ENCODE results near the gene MORN1. TPM values are rescaled to one million over a fixed set of nuclear protein-coding genes. Genes with fewer than 3 reads are reported as not detected.

The MORN1 gene
- total and polyA plus RNA-seq, 9 of the 15 experiments (the other 6 are each of a cell fraction or from before 2014, with no cell fraction given) = 0.24 to 9.3 (median 4.2) TPM

DNA sequence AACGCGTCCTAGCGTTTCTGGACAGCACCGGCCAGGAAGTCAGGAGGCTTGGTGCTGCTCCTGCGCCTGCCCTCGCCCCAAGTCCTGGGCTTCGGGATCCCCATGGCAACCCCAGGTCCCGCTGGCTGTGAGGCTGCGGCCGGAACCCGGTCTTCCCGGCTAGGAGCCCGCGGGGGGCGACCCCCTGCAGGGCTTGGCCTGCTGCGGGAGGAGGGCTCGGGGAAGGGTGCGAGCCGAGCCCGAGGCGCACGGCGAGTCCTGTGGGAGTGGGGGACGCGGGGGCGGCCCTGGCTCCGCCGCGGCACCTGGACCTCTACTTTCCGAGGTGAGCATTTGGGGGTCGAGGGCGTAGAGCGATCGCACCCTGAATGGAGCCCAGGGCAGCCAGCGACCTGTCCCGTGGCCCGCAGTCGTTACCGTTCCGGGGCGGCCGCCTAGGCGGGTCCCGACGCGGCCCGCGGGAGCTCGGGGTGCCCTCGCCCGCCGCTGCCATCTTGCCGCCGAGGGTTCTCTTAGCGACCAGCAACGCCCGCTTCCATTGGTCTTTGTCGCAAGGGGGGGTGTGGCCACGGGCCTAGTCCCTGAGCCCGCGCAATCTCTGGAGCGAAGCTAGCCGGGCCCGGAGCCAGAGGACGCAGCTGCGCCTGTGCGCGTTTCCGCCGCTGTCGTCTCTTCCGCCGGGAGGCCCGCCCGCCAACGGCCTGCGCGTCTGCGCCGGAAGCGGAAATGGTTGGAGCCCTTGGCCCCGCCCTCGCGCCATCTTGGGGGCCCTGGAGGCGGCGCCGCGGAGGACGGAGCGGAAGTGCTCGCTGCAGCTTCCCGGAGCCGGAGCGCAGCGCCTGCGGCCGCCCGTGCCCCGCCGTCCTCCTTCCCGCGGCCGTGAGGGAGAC is at the start of gene MORN1, which contains the start of gene RER1 (continued):
- TF ChIP-seq DIDO1 (tag; IDR thresholded peaks at IDR 0.05; ENCODE audit: low read depth) (peak; percentile 67; the same call in 1 of the 2 replicates), SRF (CRISPR knock-in tag; IDR thresholded peaks at IDR 0.05) (peak in 1 of 2 experiments; percentile 89; a peak in 2 of 4 replicates), ZNF24 (IDR thresholded peaks at IDR 0.05) (0 out of 2 replicates have a peak, but pooled peaks have one; percentile 28), CHD2 (IDR thresholded peaks at IDR 0.05; ENCODE audit: low read depth, low read length) (0 out of 2 replicates have a peak, but pooled peaks have one; percentile 11), STAT5B (CRISPR knock-in tag; IDR thresholded peaks at IDR 0.05) (no peak), XRCC4 (IDR thresholded peaks at IDR 0.05; ENCODE audit: extremely low read depth, insufficient read depth, insufficient read length) (no peak), HCFC1 (IDR thresholded peaks at IDR 0.05; ENCODE audit: low read depth, low read length) (peak; percentile 85), POLR3G (IDR thresholded peaks at IDR 0.05; ENCODE audit: extremely low read depth, insufficient read length, insufficient replicate concordance) (no peak), ELF4 (CRISPR knock-in tag; IDR thresholded peaks at IDR 0.05) (no peak), TAF1 (IDR thresholded peaks at IDR 0.05; ENCODE audit: control insufficient read depth, extremely low read depth, insufficient read depth, low read length, severe bottlenecking) (peak; percentile 81), NONO (IDR thresholded peaks at IDR 0.05; ENCODE audit: low read depth in 2 of 2, low read length in 1 of 2) (peak in 1 of 2 experiments; percentile 93; a peak in 1 of 4 replicates), FOXA3 (CRISPR knock-in tag; conservative IDR thresholded peaks at IDR 0.05 in 1 of 2, IDR thresholded peaks at IDR 0.05 in 1 of 2) (peak in 1 of 2 experiments; percentile 59; a peak in 1 of 4 replicates), EP400 (IDR thresholded peaks at IDR 0.05) (peak; percentile 80; the same call in 1 of the 2 replicates), ZNF121 (CRISPR knock-in tag; conservative IDR thresholded peaks at IDR 0.05) (no peak), JUN (IDR thresholded peaks at IDR 0.05; ENCODE audit: borderline replicate concordance, low read depth, low read length) (peak; percentile 19; the same call in 1 of the 2 replicates), JUN (CRISPR knock-in tag; IDR thresholded peaks at IDR 0.05; ENCODE audit: borderline replicate concordance) (0 out of 2 replicates have a peak, but pooled peaks have one; percentile 50), HSF4 (CRISPR knock-in tag; IDR thresholded peaks at IDR 0.05; ENCODE audit: borderline replicate concordance) (no peak), TBP (optimal IDR thresholded peaks at IDR 0.05; ENCODE audit: low read depth, low read length) (peak; percentile 75), ZNF23 (CRISPR knock-in tag; IDR thresholded peaks at IDR 0.05) (no peak)
- TF ChIP-seq, protein P1, sequence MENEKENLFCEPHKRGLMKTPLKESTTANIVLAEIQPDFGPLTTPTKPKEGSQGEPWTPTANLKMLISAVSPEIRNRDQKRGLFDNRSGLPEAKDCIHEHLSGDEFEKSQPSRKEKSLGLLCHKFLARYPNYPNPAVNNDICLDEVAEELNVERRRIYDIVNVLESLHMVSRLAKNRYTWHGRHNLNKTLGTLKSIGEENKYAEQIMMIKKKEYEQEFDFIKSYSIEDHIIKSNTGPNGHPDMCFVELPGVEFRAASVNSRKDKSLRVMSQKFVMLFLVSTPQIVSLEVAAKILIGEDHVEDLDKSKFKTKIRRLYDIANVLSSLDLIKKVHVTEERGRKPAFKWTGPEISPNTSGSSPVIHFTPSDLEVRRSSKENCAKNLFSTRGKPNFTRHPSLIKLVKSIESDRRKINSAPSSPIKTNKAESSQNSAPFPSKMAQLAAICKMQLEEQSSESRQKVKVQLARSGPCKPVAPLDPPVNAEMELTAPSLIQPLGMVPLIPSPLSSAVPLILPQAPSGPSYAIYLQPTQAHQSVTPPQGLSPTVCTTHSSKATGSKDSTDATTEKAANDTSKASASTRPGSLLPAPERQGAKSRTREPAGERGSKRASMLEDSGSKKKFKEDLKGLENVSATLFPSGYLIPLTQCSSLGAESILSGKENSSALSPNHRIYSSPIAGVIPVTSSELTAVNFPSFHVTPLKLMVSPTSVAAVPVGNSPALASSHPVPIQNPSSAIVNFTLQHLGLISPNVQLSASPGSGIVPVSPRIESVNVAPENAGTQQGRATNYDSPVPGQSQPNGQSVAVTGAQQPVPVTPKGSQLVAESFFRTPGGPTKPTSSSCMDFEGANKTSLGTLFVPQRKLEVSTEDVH (IDR thresholded peaks at IDR 0.05; ENCODE audit: low read depth, partially characterized antibody) = peak; percentile 93
- TF ChIP-seq, protein P2, sequence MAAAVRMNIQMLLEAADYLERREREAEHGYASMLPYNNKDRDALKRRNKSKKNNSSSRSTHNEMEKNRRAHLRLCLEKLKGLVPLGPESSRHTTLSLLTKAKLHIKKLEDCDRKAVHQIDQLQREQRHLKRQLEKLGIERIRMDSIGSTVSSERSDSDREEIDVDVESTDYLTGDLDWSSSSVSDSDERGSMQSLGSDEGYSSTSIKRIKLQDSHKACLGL (CRISPR knock-in tag; IDR thresholded peaks at IDR 0.05; ENCODE audit: borderline replicate concordance, poor library complexity, severe bottlenecking) = peak; percentile 76
- TF ChIP-seq, protein P3, sequence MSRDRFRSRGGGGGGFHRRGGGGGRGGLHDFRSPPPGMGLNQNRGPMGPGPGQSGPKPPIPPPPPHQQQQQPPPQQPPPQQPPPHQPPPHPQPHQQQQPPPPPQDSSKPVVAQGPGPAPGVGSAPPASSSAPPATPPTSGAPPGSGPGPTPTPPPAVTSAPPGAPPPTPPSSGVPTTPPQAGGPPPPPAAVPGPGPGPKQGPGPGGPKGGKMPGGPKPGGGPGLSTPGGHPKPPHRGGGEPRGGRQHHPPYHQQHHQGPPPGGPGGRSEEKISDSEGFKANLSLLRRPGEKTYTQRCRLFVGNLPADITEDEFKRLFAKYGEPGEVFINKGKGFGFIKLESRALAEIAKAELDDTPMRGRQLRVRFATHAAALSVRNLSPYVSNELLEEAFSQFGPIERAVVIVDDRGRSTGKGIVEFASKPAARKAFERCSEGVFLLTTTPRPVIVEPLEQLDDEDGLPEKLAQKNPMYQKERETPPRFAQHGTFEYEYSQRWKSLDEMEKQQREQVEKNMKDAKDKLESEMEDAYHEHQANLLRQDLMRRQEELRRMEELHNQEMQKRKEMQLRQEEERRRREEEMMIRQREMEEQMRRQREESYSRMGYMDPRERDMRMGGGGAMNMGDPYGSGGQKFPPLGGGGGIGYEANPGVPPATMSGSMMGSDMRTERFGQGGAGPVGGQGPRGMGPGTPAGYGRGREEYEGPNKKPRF (IDR thresholded peaks at IDR 0.05; ENCODE audit: low read depth, low read length) = no peak

Measured in K562 (cell line).